Right lobe of liver (tissue), 6 donors: ENCODE results near the gene KANSL1. TPM values are rescaled to one million over a fixed set of nuclear protein-coding genes. Genes with fewer than 3 reads are reported as not detected.

Source experiments
- ATAC-seq, 4 donors: fragments of 200-7000 bp; cut with Tn5 transposase; one replicate each; pipeline ENCODE4 v1.9.1; 2020; ENCODE audit warnings: mild to moderate bottlenecking in 4 of 4, moderate library complexity in 4 of 4
- DNase-seq, 3 donors: peaks; one replicate each; pipeline ENCODE4 v3.0.0-alpha.2; 2020
- H3K27ac ChIP-seq, 3 donors: fragments of 200-600 bp; one replicate each; pipeline ENCODE4 v1.8.0; 2022
- H3K27me3 ChIP-seq, 2 donors: fragments of 200-600 bp; one replicate each; pipeline ENCODE4 v1.8.0; 2022
- H3K36me3 ChIP-seq, 4 donors: fragments of 200-600 bp; sonication (generic) in 1 of 4; one replicate each; pipeline versions ENCODE4 v1.5.1 to v1.8.0; 2017 to 2022; ENCODE audit warnings: control low read depth in 1 of 4
- H3K4me1 ChIP-seq, 4 donors: fragments of 200-600 bp; sonication (generic) in 1 of 4; one replicate each; pipeline versions ENCODE4 v1.5.1 to v1.8.0; 2017 to 2022; ENCODE audit warnings: control low read depth in 1 of 4
- H3K4me3 ChIP-seq, 3 donors: fragments of 200-600 bp; one replicate each; pipeline ENCODE4 v1.8.0; 2022
- H3K9me3 ChIP-seq, 4 donors: fragments of 200-600 bp; sonication (generic) in 1 of 4; one replicate each; pipeline versions ENCODE4 v1.5.1 to v1.8.0; 2017 to 2022; ENCODE audit warnings: control low read depth in 1 of 4
- POLR2A ChIP-seq: fragments of 450-650 bp; IDR thresholded peaks from one replicate; pipeline ENCODE4 v1.6.1; 2017; ENCODE audit warnings: antibody characterized with exemption, mild to moderate bottlenecking
- WGBS: methylation state at CpG from one replicate; pipeline ENCODE4 v1.1.6; 2018; ENCODE audit warnings: low coverage, low lambda C conversion rate; ENCODE audit not compliant: insufficient coverage; ENCODE audit errors: missing lambda C conversion rate; 5-methylcytosine and 5-hydroxymethylcytosine counted together
- intact Hi-C, 2 donors: fragments of 100-400 bp; cut with DNase I; formaldehyde crosslinking; loops; one replicate each; pipeline versions ENCODE4 v1.11.2 to v1.14.1; 2022
- total RNA-seq, 6 experiments: library from RNA; depleted of rRNA in 2 of 6; stranded (reverse); fragments of >200 nt in 2 of 6; fragmentation: NEBNext Ultra II Directional in 3 of 6; extraction: Animal tissue kit (Norgen Biotek cat#: 25700) in 3 of 6; gene quantifications; one replicate each; pipeline versions ENCODE4 v1.1.0 to v1.2.4, GENCODE V29; 2016 to 2023
- TF ChIP-seq, protein P1 (sequence below), 4 donors: fragments of 200-600 bp in 3 of 4; fragments of 450-650 bp in 1 of 4; IDR thresholded peaks; one replicate each; pipeline versions ENCODE4 v1.5.1 to v1.8.0; 2016 to 2022; ENCODE audit warnings: antibody characterized with exemption in 4 of 4, mild to moderate bottlenecking in 2 of 4
- donor health status: DM: no; HTN: yes; CAD: no.
- donor health status: DM: no; HTN: no; CAD: no.
- donor health status: DM: no; HTN: no; CAD: no.
- donor health status: DM: no; HTN: yes; CAD: no.
- donor health status: DM: no; HTN: yes; CAD: no.

The KANSL1 gene
- total RNA-seq, 6 experiments from 2014 or later = 23.1 to 29.5 (median 25.9) TPM

DNA sequence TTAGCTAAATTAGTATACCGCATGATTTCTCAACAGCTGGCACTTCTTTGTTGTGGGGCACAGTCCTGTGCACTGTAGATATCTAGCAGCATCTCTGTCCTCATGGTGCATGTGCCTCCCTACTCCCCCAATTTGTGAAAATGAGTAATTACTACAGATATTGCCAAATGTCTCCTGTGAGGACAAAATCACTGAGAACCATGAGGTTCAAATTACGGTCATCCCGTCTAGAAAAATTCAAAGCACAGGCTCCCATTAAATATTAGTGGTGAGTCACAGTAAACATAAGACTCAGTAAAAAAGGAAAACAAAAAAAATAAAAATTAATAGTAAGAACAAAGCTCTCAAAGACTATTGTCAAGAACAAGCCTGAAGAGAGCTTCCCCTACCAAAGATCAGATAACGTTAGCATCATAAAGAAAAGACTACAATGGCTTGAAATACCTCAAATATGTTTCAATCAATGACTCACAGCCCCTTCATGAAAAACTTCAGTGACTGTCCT is 136.4 kb downstream of the KANSL1 start:
- TF ChIP-seq, protein P1, sequence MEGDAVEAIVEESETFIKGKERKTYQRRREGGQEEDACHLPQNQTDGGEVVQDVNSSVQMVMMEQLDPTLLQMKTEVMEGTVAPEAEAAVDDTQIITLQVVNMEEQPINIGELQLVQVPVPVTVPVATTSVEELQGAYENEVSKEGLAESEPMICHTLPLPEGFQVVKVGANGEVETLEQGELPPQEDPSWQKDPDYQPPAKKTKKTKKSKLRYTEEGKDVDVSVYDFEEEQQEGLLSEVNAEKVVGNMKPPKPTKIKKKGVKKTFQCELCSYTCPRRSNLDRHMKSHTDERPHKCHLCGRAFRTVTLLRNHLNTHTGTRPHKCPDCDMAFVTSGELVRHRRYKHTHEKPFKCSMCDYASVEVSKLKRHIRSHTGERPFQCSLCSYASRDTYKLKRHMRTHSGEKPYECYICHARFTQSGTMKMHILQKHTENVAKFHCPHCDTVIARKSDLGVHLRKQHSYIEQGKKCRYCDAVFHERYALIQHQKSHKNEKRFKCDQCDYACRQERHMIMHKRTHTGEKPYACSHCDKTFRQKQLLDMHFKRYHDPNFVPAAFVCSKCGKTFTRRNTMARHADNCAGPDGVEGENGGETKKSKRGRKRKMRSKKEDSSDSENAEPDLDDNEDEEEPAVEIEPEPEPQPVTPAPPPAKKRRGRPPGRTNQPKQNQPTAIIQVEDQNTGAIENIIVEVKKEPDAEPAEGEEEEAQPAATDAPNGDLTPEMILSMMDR (IDR thresholded peaks at IDR 0.05) = no peak
- TF ChIP-seq POLR2A = no peak

DNA sequence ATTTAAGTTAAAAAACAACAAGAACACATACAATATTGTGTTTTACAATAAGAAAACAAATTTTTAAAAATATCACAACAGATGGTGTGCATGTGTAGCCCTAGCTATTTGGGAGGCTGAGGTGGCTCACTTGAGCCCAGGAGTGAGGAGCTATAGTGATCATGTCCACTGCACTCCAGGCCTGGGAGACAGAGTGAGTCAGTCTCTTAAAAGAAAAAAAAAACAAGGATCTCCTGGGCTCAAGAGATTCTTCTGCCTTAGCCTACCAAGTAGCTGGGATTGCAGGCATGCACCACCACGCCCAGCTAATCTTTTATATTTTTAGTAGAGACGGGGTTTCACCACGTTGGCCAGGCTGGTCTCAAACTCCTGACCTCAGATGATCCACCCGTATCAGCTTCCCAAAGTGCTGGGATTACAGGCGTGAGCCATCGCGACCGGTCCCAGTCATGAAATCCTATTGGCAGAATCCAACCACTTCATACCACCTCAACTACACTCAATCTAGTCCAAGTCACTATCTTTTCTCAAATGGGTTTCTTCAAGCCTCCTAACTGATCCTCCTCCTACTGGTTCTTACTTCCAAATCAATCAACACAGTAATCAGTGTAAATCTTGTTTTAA is 139.2 kb downstream of the KANSL1 start:
- ATAC-seq (no peak), DNase-seq (no peak)
- Histone ChIP-seq H3K9me3 (no peaks in the 10 kb centered on the region), H3K27ac (no peak overlapping the region), H3K27me3 (no peaks in the 10 kb centered on the region), H3K4me3 (no peak overlapping the region), H3K36me3 (peaks cover 0 to 18% (median 10%) of the 10 kb centered on the region in 4 donors), H3K4me1 (peaks cover 0 to 27% (median 5%) of the 10 kb centered on the region in 4 donors)
- TF ChIP-seq, protein P1 (IDR thresholded peaks at IDR 0.05) = no peak
- TF ChIP-seq POLR2A = no peak
- intact Hi-C loops = no loop called here
- 95% methylated on average over 4 of the region's 8 CpGs for WGBS

More for the DNA sequence above, 136.4 kb downstream of the KANSL1 start:
- ATAC-seq (peak in 3 of 4 donors; percentile 50 to 68 (median 59)), DNase-seq (no peak)
- H3K27me3 ChIP-seq = no peaks in the 10 kb centered on the region
- intact Hi-C loops = no loop called here
- no peak overlapping the region for H3K27ac ChIP-seq
- peaks cover 0 to 3% (median 0%) of the 10 kb centered on the region in 4 donors for H3K36me3 ChIP-seq
- peaks cover 0 to 15% (median 1%) of the 10 kb centered on the region in 4 donors for H3K4me1 ChIP-seq
- no peaks in the 10 kb centered on the region for H3K9me3 ChIP-seq
- WGBS = 50% methylated on average over 4 of the region's 4 CpGs
- no peak overlapping the region for H3K4me3 ChIP-seq

DNA sequence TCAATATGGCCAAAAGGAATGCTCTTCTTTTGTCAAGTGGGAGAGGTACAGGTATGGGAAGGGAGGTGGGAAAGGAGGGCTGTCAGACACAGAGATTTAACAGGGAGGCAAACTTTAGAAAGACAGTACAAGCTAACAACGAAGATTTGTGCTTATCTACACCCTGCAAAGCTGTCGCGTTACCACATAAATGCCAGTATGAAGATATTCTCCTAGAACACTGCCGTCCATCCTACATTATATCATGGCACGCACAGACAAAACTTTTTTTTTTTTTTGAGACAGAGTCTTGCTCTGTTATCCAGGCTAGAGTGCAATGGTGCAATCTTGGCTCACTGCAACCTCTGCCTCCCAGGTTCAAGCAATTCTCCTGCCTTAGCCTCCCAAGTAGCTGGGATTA is 143.6 kb downstream of the KANSL1 start:
- Histone ChIP-seq H3K27me3 (no peaks in the 10 kb centered on the region), H3K9me3 (no peaks in the 10 kb centered on the region), H3K4me3 (no peak overlapping the region), H3K4me1 (peaks cover 0 to 49% (median 16%) of the 10 kb centered on the region in 4 donors), H3K27ac (no peak overlapping the region), H3K36me3 (peaks cover 0 to 32% (median 12%) of the 10 kb centered on the region in 4 donors)
- DNase-seq = no peak
- no peak for TF ChIP-seq POLR2A
- TF ChIP-seq, protein P1 (IDR thresholded peaks at IDR 0.05) = no peak
- intact Hi-C loops = loop anchor here (5.0 to 10.0 kb wide), 3 partner anchors 135 to 165 kb away; partner anchors contain the start of gene KANSL1 (in 1 of the 2)
- 95% methylated on average over 5 of the region's 5 CpGs for WGBS
- no peak for ATAC-seq

DNA sequence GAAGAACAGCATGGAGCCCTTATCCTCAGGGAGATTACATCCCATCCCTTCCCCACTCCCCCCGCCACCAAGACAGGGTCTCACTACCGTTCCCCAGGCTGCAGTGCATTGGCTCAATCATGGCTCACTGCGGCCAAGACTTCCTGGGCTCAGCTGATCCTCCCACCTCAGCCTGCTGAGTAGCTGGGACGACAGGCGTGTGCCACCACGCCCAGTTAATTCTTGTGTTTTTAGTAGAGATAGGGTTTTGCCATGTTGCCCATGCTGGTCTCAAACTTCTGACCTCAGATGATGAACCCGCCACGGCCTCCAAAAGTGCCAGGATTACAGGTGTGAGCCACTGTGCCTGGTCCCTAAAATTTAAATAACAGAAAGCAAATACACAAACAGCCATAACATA is 145.4 kb downstream of the KANSL1 start:
- TF ChIP-seq, protein P1 (IDR thresholded peaks at IDR 0.05) = no peak
- TF ChIP-seq POLR2A = no peak
- Histone ChIP-seq H3K4me1 (peaks cover 0 to 51% (median 16%) of the 10 kb centered on the region in 4 donors), H3K4me3 (no peak overlapping the region), H3K27ac (no peak overlapping the region), H3K9me3 (no peaks in the 10 kb centered on the region), H3K27me3 (no peaks in the 10 kb centered on the region), H3K36me3 (peaks cover 0 to 32% (median 12%) of the 10 kb centered on the region in 4 donors)
- no peak for ATAC-seq
- 94% methylated on average over 6 of the region's 8 CpGs for WGBS
- no peak for DNase-seq
- intact Hi-C loops = loop anchor here (5.0 to 10.0 kb wide), 3 partner anchors 137 to 167 kb away; partner anchors contain the start of gene KANSL1 (in 1 of the 2)
